Esophagus (tissue), 2 donors: ENCODE data around the gene DHX38. TPM values are rescaled to one million over a fixed set of nuclear protein-coding genes. Genes with fewer than 3 reads are reported as not detected.

Experiments used
- H3K27ac ChIP-seq, 2 donors: one replicate each; pipeline ENCODE4 v1.5.1; 2013; ENCODE audit warnings: low read depth in 2 of 2, mild to moderate bottlenecking in 2 of 2, inconsistent platforms in 1 of 2, low read length in 1 of 2, moderate library complexity in 1 of 2
- H3K27me3 ChIP-seq, 2 donors: one replicate each; pipeline ENCODE4 v1.6.1; 2013; ENCODE audit warnings: low read length in 2 of 2, control low read depth in 1 of 2, mild to moderate bottlenecking in 1 of 2; ENCODE audit not compliant: insufficient read depth in 2 of 2, control insufficient read depth in 1 of 2
- H3K36me3 ChIP-seq, 2 donors: one replicate each; pipeline ENCODE4 v1.6.1; 2013; ENCODE audit warnings: low read length in 1 of 2; ENCODE audit not compliant: control insufficient read depth in 2 of 2, insufficient read depth in 2 of 2
- H3K4me1 ChIP-seq, 2 donors: one replicate each; pipeline ENCODE4 v1.6.1; 2013; ENCODE audit warnings: low read length in 1 of 2; ENCODE audit not compliant: control insufficient read depth in 2 of 2, insufficient read depth in 2 of 2
- H3K4me3 ChIP-seq, 2 donors: one replicate each; pipeline ENCODE4 v1.5.1; 2013; ENCODE audit warnings: low read length in 2 of 2, mild to moderate bottlenecking in 2 of 2, low read depth in 1 of 2, moderate library complexity in 1 of 2
- H3K9me3 ChIP-seq, 2 donors: one replicate each; pipeline ENCODE4 v1.6.1; 2013; ENCODE audit warnings: mild to moderate bottlenecking in 2 of 2, low read depth in 1 of 2, low read length in 1 of 2, moderate library complexity in 1 of 2; ENCODE audit not compliant: control insufficient read depth in 2 of 2, insufficient read depth in 1 of 2
- WGBS, 2 donors: extraction: QIAGEN DNeasy Blood & Tissue Kit; methylation state at CpG; one replicate each; pipeline ENCODE4 v1.1.7; 2013; 5-methylcytosine and 5-hydroxymethylcytosine counted together
- polyA plus RNA-seq, 2 donors: library from polyadenylated mRNA; stranded (reverse); fragments of 200-250 nt; gene quantifications; one replicate each; pipeline ENCODE4 v1.2.3, GENCODE V29; 2013
- donor health status: healthy with polysubstance abuse.
- donor health status: Bipolar disorder and iron deficiency.

Gene DHX38
- polyA plus RNA-seq, 2 donors: 33.7 to 39.6 TPM

- Histone ChIP-seq H3K27ac (no peak overlapping the region), H3K27me3 (no peaks in the 10 kb centered on the region), H3K9me3 (no peaks in the 10 kb centered on the region), H3K36me3 (peaks cover 64 to 79% of the 10 kb centered on the region in 2 donors), H3K4me3 (no peak overlapping the region), H3K4me1 (no peaks in the 10 kb centered on the region)
- WGBS, 2 donors: 78 to 93% methylated on average over 10 of the region's 10 CpGs
Observed at GRCh38 chr16:72101195-72101594, 7.5 kb downstream of the DHX38 start.

- no peak overlapping the region for H3K27ac ChIP-seq
- no peaks in the 10 kb centered on the region for H3K27me3 ChIP-seq
- peaks cover 59 to 76% of the 10 kb centered on the region in 2 donors for H3K36me3 ChIP-seq
- H3K9me3 ChIP-seq: no peaks in the 10 kb centered on the region
- no peak overlapping the region for H3K4me3 ChIP-seq
- H3K4me1 ChIP-seq: no peaks in the 10 kb centered on the region
- 93 to 94% methylated on average over 9 of the region's 9 CpGs for WGBS, 2 donors
Observed at GRCh38 chr16:72104905-72105304, 11.3 kb downstream of the DHX38 start.

GRCh38 chr16:72105978-72106377, 12.3 kb downstream of the DHX38 start:
- H3K4me1 ChIP-seq: no peaks in the 10 kb centered on the region
- 97% methylated on average over 12 of the region's 12 CpGs for WGBS, 2 donors
- no peaks in the 10 kb centered on the region for H3K9me3 ChIP-seq
- H3K27ac ChIP-seq: no peak overlapping the region
- peaks cover 55 to 77% of the 10 kb centered on the region in 2 donors for H3K36me3 ChIP-seq
- no peaks in the 10 kb centered on the region for H3K27me3 ChIP-seq
- H3K4me3 ChIP-seq: no peak overlapping the region

- Histone ChIP-seq H3K9me3 (no peaks in the 10 kb centered on the region), H3K4me3 (no peak overlapping the region), H3K4me1 (no peaks in the 10 kb centered on the region), H3K27me3 (no peaks in the 10 kb centered on the region), H3K27ac (no peak overlapping the region), H3K36me3 (peaks cover 59 to 84% of the 10 kb centered on the region in 2 donors)
- whole genome bisulfite sequencing, 2 donors: 91 to 94% methylated on average over 17 of the region's 17 CpGs
Observed at GRCh38 chr16:72107371-72107770, 13.7 kb downstream of the DHX38 start.

DNA sequence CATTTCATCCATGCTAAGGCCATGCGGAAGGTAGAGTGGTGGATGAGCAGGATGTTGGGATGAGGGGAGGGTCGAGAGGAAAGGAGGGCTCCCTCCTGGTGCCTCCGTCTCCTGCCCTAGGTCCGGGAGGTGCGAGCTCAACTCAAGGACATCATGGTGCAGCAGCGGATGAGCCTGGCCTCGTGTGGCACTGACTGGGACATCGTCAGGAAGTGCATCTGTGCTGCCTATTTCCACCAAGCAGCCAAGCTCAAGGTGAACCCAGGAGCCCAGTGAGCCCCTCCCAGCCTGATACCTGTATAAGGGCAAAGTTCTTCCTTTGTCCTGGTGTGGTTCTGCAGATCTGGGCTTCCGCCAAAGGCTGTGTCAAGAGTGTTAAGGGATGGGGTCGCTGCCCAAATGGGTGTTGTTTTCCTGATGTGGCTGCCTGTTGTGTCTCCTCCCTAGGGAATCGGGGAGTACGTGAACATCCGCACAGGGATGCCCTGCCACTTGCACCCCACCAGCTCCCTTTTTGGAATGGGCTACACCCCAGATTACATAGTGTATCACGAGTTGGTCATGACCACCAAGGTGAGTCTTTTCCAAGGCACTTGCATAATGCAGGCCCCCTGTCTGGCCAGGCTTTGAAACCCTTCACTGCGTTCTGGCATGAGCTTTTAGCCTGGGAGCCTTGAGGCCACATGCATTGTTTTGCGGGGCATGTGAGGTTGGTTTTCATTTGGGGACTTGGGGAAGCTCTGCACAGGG, 14.9 kb downstream of the DHX38 start:
- H3K36me3 ChIP-seq: peaks cover 49 to 77% of the 10 kb centered on the region in 2 donors
- H3K4me1 ChIP-seq: no peaks in the 10 kb centered on the region
- H3K27ac ChIP-seq: no peak overlapping the region
- WGBS, 2 donors: 84 to 88% methylated on average over 16 of the region's 16 CpGs
- no peak overlapping the region for H3K4me3 ChIP-seq
- H3K9me3 ChIP-seq: no peaks in the 10 kb centered on the region
- no peaks in the 10 kb centered on the region for H3K27me3 ChIP-seq

DNA sequence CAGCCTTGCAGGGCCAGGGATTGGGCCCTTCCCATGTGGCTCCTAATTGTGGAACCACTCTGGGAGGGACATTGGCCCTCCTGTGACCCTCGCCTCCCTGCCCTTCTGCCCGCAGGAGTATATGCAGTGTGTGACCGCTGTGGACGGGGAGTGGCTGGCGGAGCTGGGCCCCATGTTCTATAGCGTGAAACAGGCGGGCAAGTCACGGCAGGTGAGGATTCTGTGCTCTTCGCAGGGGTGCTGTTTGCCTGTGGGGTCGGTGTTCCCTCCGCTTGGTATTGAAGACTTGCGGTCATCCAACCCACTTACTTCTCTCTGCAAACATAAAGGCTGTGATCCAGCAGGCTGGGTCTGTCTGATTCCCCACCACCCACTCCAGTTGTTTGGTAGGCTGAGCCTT, 15.7 kb downstream of the DHX38 start:
- 93 to 94% methylated on average over 12 of the region's 12 CpGs for WGBS, 2 donors
- Histone ChIP-seq H3K9me3 (no peaks in the 10 kb centered on the region), H3K36me3 (peaks cover 42 to 69% of the 10 kb centered on the region in 2 donors), H3K4me3 (no peak overlapping the region), H3K27ac (no peak overlapping the region), H3K27me3 (no peaks in the 10 kb centered on the region), H3K4me1 (no peaks in the 10 kb centered on the region)

- no peaks in the 10 kb centered on the region for H3K27me3 ChIP-seq
- H3K36me3 ChIP-seq: peaks cover 35 to 62% of the 10 kb centered on the region in 2 donors
- H3K4me1 ChIP-seq: no peaks in the 10 kb centered on the region
- no peaks in the 10 kb centered on the region for H3K9me3 ChIP-seq
- no peak overlapping the region for H3K27ac ChIP-seq
- 91 to 92% methylated on average over 12 of the region's 12 CpGs for WGBS, 2 donors
- no peak overlapping the region for H3K4me3 ChIP-seq
Observed at GRCh38 chr16:72109966-72110530, 16.4 kb downstream of the DHX38 start.

GRCh38 chr16:72110662-72111615, 17.3 kb downstream of the DHX38 start:
- no peak overlapping the region for H3K4me3 ChIP-seq
- H3K36me3 ChIP-seq: peaks cover 26 to 53% of the 10 kb centered on the region in 2 donors
- no peaks in the 10 kb centered on the region for H3K27me3 ChIP-seq
- 96 to 98% methylated on average over 23 of the region's 23 CpGs for WGBS, 2 donors
- H3K27ac ChIP-seq: no peak overlapping the region
- no peaks in the 10 kb centered on the region for H3K4me1 ChIP-seq
- H3K9me3 ChIP-seq: no peaks in the 10 kb centered on the region

DNA sequence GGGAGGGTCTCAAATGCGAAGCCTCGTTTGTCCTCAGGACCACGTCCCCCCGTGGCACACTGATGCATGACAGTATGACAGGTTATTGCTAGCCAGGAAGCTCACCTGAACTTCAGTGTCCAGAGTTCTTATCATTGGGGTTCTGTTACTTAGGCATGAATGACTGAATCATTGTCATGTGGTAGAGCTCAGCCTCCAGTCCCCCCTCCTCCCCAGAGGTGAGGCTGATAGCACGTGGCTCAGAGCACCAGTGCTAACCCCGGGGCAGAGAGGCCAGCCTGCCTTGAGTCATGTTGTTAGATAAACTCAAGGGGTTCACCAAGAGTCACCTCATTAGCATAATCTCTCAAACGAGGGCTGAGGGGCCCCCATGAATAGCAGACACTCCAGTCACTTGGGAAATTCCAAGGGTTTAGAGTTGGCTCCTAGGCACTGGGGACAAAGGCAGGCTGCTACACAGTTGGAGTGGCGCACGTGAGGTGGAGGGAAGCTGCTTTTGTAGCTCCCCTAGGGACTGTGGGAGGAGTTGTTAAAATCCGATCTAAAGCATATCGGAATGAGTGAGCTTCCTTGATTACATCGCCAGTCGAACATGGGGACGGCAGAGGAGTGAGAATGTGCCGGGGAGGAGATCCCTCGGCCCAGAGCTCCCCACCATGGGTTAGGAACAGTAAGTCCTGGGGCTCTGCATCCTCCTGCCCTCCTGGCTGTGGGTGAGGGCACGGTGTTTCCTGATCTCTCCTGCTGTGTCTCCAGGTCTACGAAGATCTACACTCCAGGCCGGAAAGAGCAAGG, 18.2 kb downstream of the DHX38 start:
- no peaks in the 10 kb centered on the region for H3K9me3 ChIP-seq
- no peak overlapping the region for H3K27ac ChIP-seq
- H3K4me1 ChIP-seq: no peaks in the 10 kb centered on the region
- peaks cover 26 to 50% of the 10 kb centered on the region in 2 donors for H3K36me3 ChIP-seq
- 84 to 85% methylated on average over 19 of the region's 19 CpGs for WGBS, 2 donors
- no peaks in the 10 kb centered on the region for H3K27me3 ChIP-seq
- no peak overlapping the region for H3K4me3 ChIP-seq
